NCI-H2196 (cell line): ENCODE measurements around the gene EHBP1.

Source experiments
- DNase-seq: peaks from one replicate; lab custom pipeline; 2025; ENCODE audit not compliant: unreplicated experiment; lab: John Stamatoyannopoulos, UW

The EHBP1 gene

DNA sequence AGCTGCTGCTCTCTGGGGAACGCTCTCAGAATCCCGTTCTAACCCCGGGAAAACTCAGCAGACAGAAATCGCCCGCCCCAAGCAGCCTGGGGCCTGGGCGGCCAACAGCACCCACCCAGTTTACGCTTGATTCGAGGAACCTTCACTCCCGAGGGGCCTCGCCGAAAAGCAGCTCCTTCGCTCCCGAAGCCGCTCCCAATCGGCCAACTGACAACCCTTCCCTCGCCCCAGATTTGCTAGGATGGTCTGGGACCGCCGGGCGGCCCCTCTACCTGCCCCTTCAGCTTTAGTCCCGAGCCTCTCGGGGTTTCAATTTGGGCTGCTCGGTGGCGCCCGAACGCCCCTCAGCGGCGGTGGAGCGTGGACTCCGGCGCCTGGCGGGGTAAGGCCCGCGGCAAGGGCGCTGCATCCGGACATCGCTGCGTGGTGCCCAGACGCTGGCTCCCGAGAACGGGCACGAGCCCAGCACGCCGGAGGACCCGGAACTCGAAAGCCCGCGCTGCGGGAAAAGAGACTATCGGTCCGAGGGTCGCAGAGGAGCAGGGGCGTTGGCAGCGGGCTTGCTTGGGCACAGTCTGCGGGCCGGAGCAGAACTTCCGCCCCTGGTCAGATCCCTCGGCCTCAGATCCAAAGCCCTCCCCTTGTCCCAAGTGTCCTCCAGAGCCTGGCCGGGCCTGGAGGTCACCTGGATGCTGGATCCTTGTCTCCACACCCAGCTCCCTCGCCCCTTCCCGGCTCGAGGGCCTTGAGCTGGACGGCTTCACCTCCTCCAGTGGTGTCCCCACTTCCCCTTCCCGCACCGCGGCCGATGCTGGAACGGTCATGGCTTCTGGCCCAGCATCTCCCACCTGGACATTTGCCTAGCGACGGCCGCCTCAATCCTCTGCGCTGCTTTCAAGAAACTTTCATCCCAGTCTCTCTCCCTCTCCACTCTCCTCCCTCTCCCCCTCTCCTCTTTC lies 342.1 kb downstream of the EHBP1 start:
- DNase-seq: no peak

- DNase-seq: no peak
These were observed 343.1 kb downstream of the EHBP1 start for GRCh38 chr2:63048367-63049171.

DNA sequence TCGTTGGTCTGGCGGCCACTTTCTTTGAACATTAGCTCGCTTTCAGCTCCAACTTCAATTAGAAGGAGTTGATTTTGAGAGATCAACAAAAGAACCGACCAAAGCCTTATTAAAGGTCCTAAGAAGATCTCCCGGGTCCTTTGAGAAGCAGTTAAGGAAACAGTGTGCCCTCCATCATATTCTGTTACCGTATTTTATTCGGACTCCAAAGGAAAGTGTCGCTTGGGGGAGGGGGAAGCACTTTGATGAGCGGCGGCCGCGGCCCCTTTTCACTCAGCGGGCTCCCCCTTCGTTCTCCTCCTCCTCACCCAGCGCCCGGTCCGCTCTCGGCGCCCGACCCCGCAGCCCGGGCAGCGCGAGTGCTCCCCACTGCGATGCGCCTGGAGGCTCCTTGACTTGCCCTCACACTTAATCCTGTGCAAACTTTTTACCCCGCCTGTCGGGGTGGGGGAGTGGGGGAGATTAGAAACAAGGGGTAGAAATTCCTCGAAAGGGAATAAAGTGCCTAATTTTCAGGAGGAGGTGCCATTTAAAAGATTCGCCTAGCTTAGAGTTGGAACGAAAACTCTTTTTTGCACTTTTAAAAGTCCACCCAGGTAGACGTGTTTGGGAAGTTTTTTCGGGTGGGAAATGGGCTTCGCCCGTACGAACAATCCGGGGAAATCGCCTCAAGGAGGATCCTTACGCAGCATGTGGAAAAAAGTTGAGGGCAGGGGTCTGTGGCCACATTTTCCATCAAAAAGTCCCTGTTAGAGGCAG lies 343.9 kb downstream of the EHBP1 start:
- no peak for DNase-seq

DNA sequence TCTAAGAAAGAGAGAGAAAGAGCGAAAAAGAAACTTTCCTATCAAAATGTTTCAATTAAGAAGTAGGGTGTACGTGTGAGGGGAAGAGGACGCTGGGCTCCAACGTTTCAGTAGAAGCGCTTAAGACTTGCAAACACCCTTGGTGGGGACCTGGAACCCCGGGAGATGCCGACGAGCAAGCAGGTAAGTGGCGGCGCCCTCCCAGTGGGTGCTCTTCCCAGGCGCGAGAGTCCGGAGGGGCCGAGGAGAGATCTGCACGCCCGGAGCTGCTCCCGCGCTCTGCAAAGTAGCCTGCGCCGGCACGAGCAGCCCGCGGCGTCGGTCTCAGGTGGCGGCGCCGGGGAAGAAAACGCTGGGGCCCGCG lies 344.4 kb downstream of the EHBP1 start:
- DNase-seq: no peak

- DNase-seq: peak; percentile 72
These were observed 345.0 kb downstream of the EHBP1 start, which contains the start of gene OTX1 for GRCh38 chr2:63050334-63051041. Gene OTX1 (plus strand): TSS chr2:63050830. CDS start chr2:63052991, 2,161 bp downstream.

GRCh38 chr2:63051042-63051794 lies 345.7 kb downstream of the EHBP1 start:
- DNase-seq: no peak

DNA sequence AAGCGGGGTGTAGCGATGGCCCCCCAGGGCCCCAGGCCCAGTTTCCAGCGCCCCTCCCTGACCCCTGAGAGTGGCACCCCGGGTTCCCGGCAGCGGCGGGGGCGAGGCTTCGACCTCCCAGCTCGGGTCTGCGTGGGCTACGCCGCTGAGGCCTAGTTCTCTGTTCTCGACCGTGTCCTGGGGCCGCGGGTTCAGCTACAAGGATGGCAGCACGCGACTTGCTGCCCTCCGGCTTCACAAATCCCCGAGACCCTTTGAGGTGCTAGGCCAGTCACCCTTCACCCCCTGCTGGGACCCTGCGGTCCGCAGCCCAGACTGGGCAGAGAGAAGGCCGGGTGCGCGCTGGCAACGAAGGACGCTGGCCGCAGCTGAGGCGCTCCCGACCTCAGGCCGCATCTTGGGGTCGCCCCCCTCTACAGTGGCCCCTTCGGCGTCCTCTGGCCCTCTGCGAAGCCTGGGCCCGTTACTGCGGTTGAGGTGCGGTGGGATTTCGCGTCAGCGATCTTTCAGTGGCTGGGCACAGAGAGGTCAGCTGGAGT lies 346.4 kb downstream of the EHBP1 start:
- no peak for DNase-seq

- DNase-seq: no peak
These were observed 347.0 kb downstream of the EHBP1 start for GRCh38 chr2:63052411-63053080.

- no peak for DNase-seq
These were observed 347.8 kb downstream of the EHBP1 start for GRCh38 chr2:63053081-63053888.

GRCh38 chr2:63053889-63054602 lies 348.5 kb downstream of the EHBP1 start:
- DNase-seq: no peak

DNA sequence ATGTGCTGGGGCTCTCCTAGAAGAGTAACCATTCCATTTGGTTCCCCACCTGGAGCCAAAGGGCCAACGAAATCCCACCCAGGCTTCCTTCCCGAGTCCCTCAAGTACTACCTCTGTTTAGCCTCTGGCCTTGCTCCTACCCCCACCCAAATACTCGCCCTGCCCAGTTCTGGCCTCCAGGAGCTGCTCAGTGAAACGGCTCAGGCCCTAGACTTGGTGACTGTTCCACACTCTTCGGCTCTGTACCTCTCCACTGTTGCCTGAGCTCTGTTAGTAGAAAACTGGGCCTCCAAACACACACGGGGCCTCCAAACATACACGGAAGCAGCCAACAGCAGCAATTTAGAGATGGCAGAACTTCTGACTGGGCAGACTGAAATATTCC lies 349.3 kb downstream of the EHBP1 start:
- DNase-seq: no peak

GRCh38 chr2:63055226-63056106 lies 350.0 kb downstream of the EHBP1 start:
- no peak for DNase-seq

- no peak for DNase-seq
These were observed 350.9 kb downstream of the EHBP1 start for GRCh38 chr2:63056107-63057050.

DNA sequence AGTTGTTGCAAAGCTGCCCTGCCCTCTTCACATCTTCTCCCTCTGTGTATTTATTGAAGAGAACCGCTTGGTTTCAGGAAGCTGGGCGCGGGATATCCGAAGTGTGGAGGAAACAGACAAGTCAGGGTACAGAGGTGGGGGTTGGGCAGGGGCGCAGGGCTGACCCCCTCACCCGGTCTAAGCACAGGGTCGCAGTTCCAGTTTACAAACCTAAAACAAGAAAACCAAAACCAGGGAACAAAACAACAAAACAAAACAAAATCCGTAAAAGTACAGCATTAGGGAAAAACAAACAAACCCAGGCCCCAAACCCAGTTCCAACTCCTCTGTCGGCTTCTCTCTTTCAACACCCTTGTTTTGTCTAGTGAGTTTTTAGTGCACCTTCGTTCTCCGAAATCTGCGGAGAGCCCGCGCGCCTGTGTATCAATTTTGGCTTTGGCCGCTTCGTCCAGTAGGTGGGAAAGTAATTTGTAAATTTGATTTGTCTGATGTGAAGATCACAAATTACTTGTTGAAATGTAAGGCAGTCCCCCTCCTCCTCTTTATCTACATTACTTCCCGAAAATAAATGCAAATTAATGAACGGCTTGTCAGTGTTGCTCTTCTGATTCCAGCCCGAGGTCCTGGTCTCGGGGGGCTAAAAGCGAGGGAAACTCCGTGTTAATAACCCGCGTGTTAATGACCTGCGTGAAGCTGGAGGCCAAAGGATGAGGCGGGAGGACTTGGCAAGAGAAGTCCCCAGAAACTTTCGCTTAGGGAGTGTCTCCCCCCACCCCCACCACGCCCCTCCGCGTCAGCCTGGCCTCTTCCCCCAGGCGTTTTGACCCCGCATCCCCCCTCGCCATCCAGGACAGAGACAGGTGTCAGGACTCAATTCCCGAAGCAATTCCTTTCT lies 352.0 kb downstream of the EHBP1 start:
- no peak for DNase-seq
